ENCODE data around the gene PAXIP1. TPM values are rescaled to one million over a fixed set of nuclear protein-coding genes. Genes with fewer than 3 reads are reported as not detected.

The PAXIP1 gene
- total RNA-seq, 2 experiments from 2014 or later = 30.4 to 32.7 TPM

GRCh38 chr7:154913638-154914307, 89.2 kb downstream of the PAXIP1 start:
- Mint-ChIP-seq H3K36me3 (ENCODE audit: low read depth) (no peaks in the 10 kb centered on the region), H3K9me3 (no peaks in the 10 kb centered on the region), H3K27me3 (peaks cover 8% of the 10 kb centered on the region), H3K4me3 (peak overlapping the region; percentile 45), H3K27ac (no peak overlapping the region), H3K4me1 (peaks cover 3% of the 10 kb centered on the region)
- POLR2A ChIA-PET = no interaction called here
- peak; percentile 88 for DNase-seq
- CTCF ChIA-PET = interaction anchor here (0.6 to 3.4 kb wide), 9 partner anchors 10 to 459 kb away, joined by 3 to 15 read pairs (median 3); no protein-coding TSS in a partner anchor

- Mint-ChIP-seq H3K27ac (no peak overlapping the region), H3K27me3 (peaks cover 8% of the 10 kb centered on the region), H3K4me3 (no peak overlapping the region), H3K4me1 (peaks cover 3% of the 10 kb centered on the region), H3K9me3 (no peaks in the 10 kb centered on the region), H3K36me3 (ENCODE audit: low read depth) (no peaks in the 10 kb centered on the region)
- POLR2A ChIA-PET = no interaction called here
- CTCF ChIA-PET = interaction anchor here (0.6 to 3.4 kb wide), 6 partner anchors 10 to 459 kb away, joined by 3 to 15 read pairs (median 3); no protein-coding TSS in a partner anchor
- DNase-seq = no peak
Observed at GRCh38 chr7:154912871-154913637, 89.9 kb downstream of the PAXIP1 start.

GRCh38 chr7:154911862-154912455, 91.0 kb downstream of the PAXIP1 start:
- no peak overlapping the region for H3K27ac Mint-ChIP-seq
- H3K4me1 Mint-ChIP-seq = peaks cover 3% of the 10 kb centered on the region
- H3K9me3 Mint-ChIP-seq = no peaks in the 10 kb centered on the region
- no peak overlapping the region for H3K4me3 Mint-ChIP-seq
- H3K36me3 Mint-ChIP-seq (ENCODE audit: low read depth) = no peaks in the 10 kb centered on the region
- ChIA-PET CTCF (interaction anchor here (0.7 to 1.1 kb wide), 3 partner anchors 12 to 58 kb away, joined by 3 read pairs; no protein-coding TSS in a partner anchor), POLR2A (no interaction called here)
- no peak for DNase-seq
- peaks cover 8% of the 10 kb centered on the region for H3K27me3 Mint-ChIP-seq

- ChIA-PET CTCF (interaction anchor here (1.1 kb wide), 1 partner anchor 12 kb away, joined by 3 read pairs; no protein-coding TSS in a partner anchor), POLR2A (no interaction called here)
- H3K36me3 Mint-ChIP-seq (ENCODE audit: low read depth) = no peaks in the 10 kb centered on the region
- H3K4me1 Mint-ChIP-seq = peaks cover 3% of the 10 kb centered on the region
- H3K9me3 Mint-ChIP-seq = no peaks in the 10 kb centered on the region
- no peak for DNase-seq
- no peak overlapping the region for H3K4me3 Mint-ChIP-seq
- H3K27me3 Mint-ChIP-seq = peaks cover 8% of the 10 kb centered on the region
- no peak overlapping the region for H3K27ac Mint-ChIP-seq
Observed at GRCh38 chr7:154911411-154911810, 91.5 kb downstream of the PAXIP1 start.

- no peak overlapping the region for H3K4me3 Mint-ChIP-seq
- ChIA-PET POLR2A (no interaction called here), CTCF (no interaction called here)
- H3K9me3 Mint-ChIP-seq = no peaks in the 10 kb centered on the region
- no peak overlapping the region for H3K27ac Mint-ChIP-seq
- H3K36me3 Mint-ChIP-seq (ENCODE audit: low read depth) = no peaks in the 10 kb centered on the region
- H3K4me1 Mint-ChIP-seq = peaks cover 3% of the 10 kb centered on the region
- peaks cover 8% of the 10 kb centered on the region for H3K27me3 Mint-ChIP-seq
- DNase-seq = no peak
Observed at GRCh38 chr7:154910977-154911376, 91.9 kb downstream of the PAXIP1 start.

- Mint-ChIP-seq H3K4me3 (no peak overlapping the region), H3K36me3 (ENCODE audit: low read depth) (no peaks in the 10 kb centered on the region), H3K9me3 (no peaks in the 10 kb centered on the region), H3K4me1 (peaks cover 3% of the 10 kb centered on the region), H3K27me3 (peaks cover 8% of the 10 kb centered on the region), H3K27ac (no peak overlapping the region)
- ChIA-PET CTCF (no interaction called here), POLR2A (no interaction called here)
- DNase-seq = no peak
Observed at GRCh38 chr7:154910125-154910524, 92.8 kb downstream of the PAXIP1 start.

GRCh38 chr7:154909241-154910105, 93.5 kb downstream of the PAXIP1 start:
- ChIA-PET CTCF (no interaction called here), POLR2A (no interaction called here)
- Mint-ChIP-seq H3K9me3 (no peaks in the 10 kb centered on the region), H3K4me3 (no peak overlapping the region), H3K36me3 (ENCODE audit: low read depth) (no peaks in the 10 kb centered on the region), H3K27ac (no peak overlapping the region), H3K27me3 (peaks cover 6% of the 10 kb centered on the region), H3K4me1 (peaks cover 3% of the 10 kb centered on the region)
- DNase-seq = no peak

GRCh38 chr7:154907651-154908620, 95.0 kb downstream of the PAXIP1 start:
- Mint-ChIP-seq H3K27me3 (peaks cover 2% of the 10 kb centered on the region), H3K4me1 (no peaks in the 10 kb centered on the region), H3K27ac (no peak overlapping the region), H3K36me3 (ENCODE audit: low read depth) (no peaks in the 10 kb centered on the region), H3K4me3 (no peak overlapping the region), H3K9me3 (no peaks in the 10 kb centered on the region)
- CTCF ChIA-PET = interaction anchor here (1.7 kb wide), 1 partner anchor 20 kb away, joined by 6 read pairs; no protein-coding TSS in a partner anchor
- POLR2A ChIA-PET = no interaction called here
- no peak for DNase-seq

- no peaks in the 10 kb centered on the region for H3K4me1 Mint-ChIP-seq
- POLR2A ChIA-PET = no interaction called here
- CTCF ChIA-PET = interaction anchor here (1.7 kb wide), 1 partner anchor 21 kb away, joined by 6 read pairs; no protein-coding TSS in a partner anchor
- H3K27ac Mint-ChIP-seq = no peak overlapping the region
- no peak overlapping the region for H3K4me3 Mint-ChIP-seq
- DNase-seq = no peak
- peaks cover 2% of the 10 kb centered on the region for H3K27me3 Mint-ChIP-seq
- no peaks in the 10 kb centered on the region for H3K9me3 Mint-ChIP-seq
- no peaks in the 10 kb centered on the region for H3K36me3 Mint-ChIP-seq (ENCODE audit: low read depth)
Observed at GRCh38 chr7:154906736-154907355, 96.1 kb downstream of the PAXIP1 start.

GRCh38 chr7:154906201-154906600, 96.7 kb downstream of the PAXIP1 start:
- Mint-ChIP-seq H3K27me3 (peaks cover 2% of the 10 kb centered on the region), H3K9me3 (no peaks in the 10 kb centered on the region), H3K36me3 (ENCODE audit: low read depth) (no peaks in the 10 kb centered on the region), H3K27ac (no peak overlapping the region), H3K4me1 (no peaks in the 10 kb centered on the region), H3K4me3 (no peak overlapping the region)
- DNase-seq = no peak
- CTCF ChIA-PET = interaction anchor here (0.6 to 1.7 kb wide), 2 partner anchors 21 to 706 kb away, joined by 5 to 6 read pairs; no protein-coding TSS in a partner anchor
- POLR2A ChIA-PET = no interaction called here

GRCh38 chr7:154905615-154906014, 97.3 kb downstream of the PAXIP1 start:
- POLR2A ChIA-PET = no interaction called here
- no peak for DNase-seq
- peaks cover under 1% of the 10 kb centered on the region for H3K27me3 Mint-ChIP-seq
- H3K4me3 Mint-ChIP-seq = no peak overlapping the region
- no peaks in the 10 kb centered on the region for H3K4me1 Mint-ChIP-seq
- H3K9me3 Mint-ChIP-seq = no peaks in the 10 kb centered on the region
- CTCF ChIA-PET = interaction anchor here (0.6 kb wide), 1 partner anchor 707 kb away, joined by 5 read pairs; no protein-coding TSS in a partner anchor
- no peaks in the 10 kb centered on the region for H3K36me3 Mint-ChIP-seq (ENCODE audit: low read depth)
- H3K27ac Mint-ChIP-seq = no peak overlapping the region
